Effector memory CD4-positive, alpha-beta T cell (primary cell): ENCODE measurements around the gene GLB1L.

Experiments
- DNase-seq, 3 donors: peaks; one replicate each; pipeline ENCODE4 v3.0.0-alpha.2; 2020
- H3K27ac ChIP-seq: 2 replicates; pipeline ENCODE4 v1.7.0; 2013; ENCODE audit warnings: mild to moderate bottlenecking, low read length, moderate library complexity; ENCODE audit not compliant: insufficient read depth, poor library complexity, severe bottlenecking
- H3K27me3 ChIP-seq: replicated peaks from 2 replicates; pipeline ENCODE4 v1.7.0; 2013; ENCODE audit warnings: mild to moderate bottlenecking, low read length; ENCODE audit not compliant: insufficient read depth, control insufficient read depth, poor library complexity, severe bottlenecking
- H3K36me3 ChIP-seq: 2 replicates; pipeline ENCODE4 v1.7.0; 2013; ENCODE audit warnings: mild to moderate bottlenecking, low read length, moderate library complexity; ENCODE audit not compliant: control insufficient read depth, insufficient read depth
- H3K4me1 ChIP-seq: 2 replicates; pipeline ENCODE4 v1.7.0; 2013; ENCODE audit warnings: low read length, mild to moderate bottlenecking; ENCODE audit not compliant: control insufficient read depth, insufficient read depth, poor library complexity, severe bottlenecking
- H3K4me3 ChIP-seq: 2 replicates; pipeline ENCODE4 v1.7.0; 2013; ENCODE audit warnings: low read length, low read depth, mild to moderate bottlenecking; ENCODE audit not compliant: insufficient read depth, poor library complexity, severe bottlenecking
- H3K9me3 ChIP-seq: 2 replicates; pipeline ENCODE4 v1.7.0; 2013; ENCODE audit warnings: mild to moderate bottlenecking, low read length, moderate library complexity; ENCODE audit not compliant: control insufficient read depth
- total RNA-seq, 3 donors: gene quantifications; one replicate each; lab custom pipeline; 2026; lab: John Stamatoyannopoulos, UW

The GLB1L gene
- total RNA-seq, result 0.69 to 1.9 (median 1.7) reads per million in 3 donors

- peak within 1 kb of the TSS; percentile 95 for H3K27ac ChIP-seq
- DNase-seq, result peak; percentile 70 to 80 (median 78)
- peaks cover 7% of the 10 kb centered on the region for H3K36me3 ChIP-seq
- H3K27me3 ChIP-seq, result no peaks in the 10 kb centered on the region
- peaks cover 54% of the 10 kb centered on the region for H3K4me1 ChIP-seq
- no peaks in the 10 kb centered on the region for H3K9me3 ChIP-seq
- peak within 1 kb of the TSS; percentile 93 for H3K4me3 ChIP-seq
These were observed at the start of gene GLB1L, which contains the start of gene STK16 for GRCh38 chr2:219245148-219245898. GLB1L (minus strand) TSS chr2:219245444; CDS start chr2:219243573, 1,871 bp downstream. STK16 (plus strand) TSS chr2:219245479; CDS start chr2:219246000, 521 bp downstream.

GRCh38 chr2:219294356-219295351, 49.4 kb upstream of the GLB1L start:
- Histone ChIP-seq H3K36me3 (no peaks in the 10 kb centered on the region), H3K27ac (peak overlapping the region; percentile 65), H3K4me3 (peak overlapping the region; percentile 61), H3K9me3 (no peaks in the 10 kb centered on the region), H3K4me1 (peaks cover 4% of the 10 kb centered on the region), H3K27me3 (no peaks in the 10 kb centered on the region)
- peak; percentile 78 to 82 (median 79) for DNase-seq

- peaks cover 4% of the 10 kb centered on the region for H3K4me1 ChIP-seq
- no peaks in the 10 kb centered on the region for H3K36me3 ChIP-seq
- H3K9me3 ChIP-seq, result no peaks in the 10 kb centered on the region
- no peak overlapping the region for H3K27ac ChIP-seq
- DNase-seq, result no peak
- H3K27me3 ChIP-seq, result no peaks in the 10 kb centered on the region
- H3K4me3 ChIP-seq, result no peak overlapping the region
These were observed 48.5 kb upstream of the GLB1L start for GRCh38 chr2:219293736-219294231.

- H3K9me3 ChIP-seq, result no peaks in the 10 kb centered on the region
- no peaks in the 10 kb centered on the region for H3K27me3 ChIP-seq
- H3K36me3 ChIP-seq, result no peaks in the 10 kb centered on the region
- DNase-seq, result no peak
- peaks cover 4% of the 10 kb centered on the region for H3K4me1 ChIP-seq
- no peak overlapping the region for H3K27ac ChIP-seq
- no peak overlapping the region for H3K4me3 ChIP-seq
These were observed 47.4 kb upstream of the GLB1L start for GRCh38 chr2:219292616-219293015.

- Histone ChIP-seq H3K27ac (no peak overlapping the region), H3K9me3 (no peaks in the 10 kb centered on the region), H3K36me3 (no peaks in the 10 kb centered on the region), H3K4me1 (peaks cover 4% of the 10 kb centered on the region), H3K4me3 (no peak overlapping the region), H3K27me3 (no peaks in the 10 kb centered on the region)
- DNase-seq, result no peak
These were observed 46.8 kb upstream of the GLB1L start for GRCh38 chr2:219291910-219292490.

GRCh38 chr2:219291394-219291793, 46.1 kb upstream of the GLB1L start:
- peaks cover 5% of the 10 kb centered on the region for H3K36me3 ChIP-seq
- DNase-seq, result no peak
- no peak overlapping the region for H3K27ac ChIP-seq
- no peaks in the 10 kb centered on the region for H3K27me3 ChIP-seq
- no peak overlapping the region for H3K4me3 ChIP-seq
- no peaks in the 10 kb centered on the region for H3K9me3 ChIP-seq
- H3K4me1 ChIP-seq, result peaks cover 4% of the 10 kb centered on the region

GRCh38 chr2:219290381-219291171, 45.3 kb upstream of the GLB1L start:
- H3K27me3 ChIP-seq, result no peaks in the 10 kb centered on the region
- H3K4me1 ChIP-seq, result peaks cover 4% of the 10 kb centered on the region
- H3K27ac ChIP-seq, result no peak overlapping the region
- H3K36me3 ChIP-seq, result peaks cover 9% of the 10 kb centered on the region
- H3K9me3 ChIP-seq, result no peaks in the 10 kb centered on the region
- no peak overlapping the region for H3K4me3 ChIP-seq
- no peak for DNase-seq

GRCh38 chr2:219289537-219290361, 44.5 kb upstream of the GLB1L start:
- no peaks in the 10 kb centered on the region for H3K9me3 ChIP-seq
- H3K4me3 ChIP-seq, result no peak overlapping the region
- H3K27me3 ChIP-seq, result no peaks in the 10 kb centered on the region
- DNase-seq, result no peak
- no peaks in the 10 kb centered on the region for H3K4me1 ChIP-seq
- peaks cover 18% of the 10 kb centered on the region for H3K36me3 ChIP-seq
- H3K27ac ChIP-seq, result no peak overlapping the region
